ENCODE data around the gene SAMMSON.

- TF ChIP-seq SMC3 (IDR thresholded peaks at IDR 0.05; ENCODE audit: low read depth, low read length) (no peak), MAZ (IDR thresholded peaks at IDR 0.05; ENCODE audit: borderline replicate concordance, low read depth, low read length) (no peak), CTCF (conservative IDR thresholded peaks at IDR 0.05; ENCODE audit: low read depth, low read length) (no peak), MXI1 (IDR thresholded peaks at IDR 0.05; ENCODE audit: borderline replicate concordance, low read depth, low read length) (no peak)
Measured at GRCh38 chr3:70038693-70039092, 39.2 kb downstream of the SAMMSON start.
